DND-41 (cell line): Measurements from ENCODE around the gene STARD3.

Experiments
- ATAC-seq: fragments of 200-7000 bp; cut with Tn5 transposase; 3 replicates; pipeline ENCODE4 v1.9.1; 2021; ENCODE audit warnings: low read depth; ENCODE audit not compliant: insufficient read depth
- DNase-seq: peaks from one replicate; pipeline ENCODE4 v3.0.0-alpha.2; 2020
- H2AFZ ChIP-seq: 2 replicates; pipeline ENCODE4 v1.6.0; 2012; ENCODE audit warnings: low read depth, low read length
- H3K27ac ChIP-seq: 2 replicates; pipeline ENCODE4 v1.5.1; 2012; ENCODE audit warnings: low read length, inconsistent platforms
- H3K27me3 ChIP-seq: fragments of 200-600 bp; sonication (generic); 2 replicates; pipeline ENCODE4 v1.6.0; 2012; ENCODE audit warnings: low read length, mild to moderate bottlenecking, inconsistent platforms; ENCODE audit not compliant: insufficient read depth, poor library complexity
- H3K36me3 ChIP-seq: 2 replicates; pipeline ENCODE4 v1.5.1; 2012; ENCODE audit warnings: low read length, inconsistent platforms; ENCODE audit not compliant: insufficient read depth
- H3K4me1 ChIP-seq: 2 replicates; pipeline ENCODE4 v1.5.1; 2012; ENCODE audit warnings: mild to moderate bottlenecking, low read length; ENCODE audit not compliant: insufficient read depth
- H3K4me2 ChIP-seq: 2 replicates; pipeline ENCODE4 v1.6.0; 2012; ENCODE audit warnings: mild to moderate bottlenecking, moderate library complexity, low read length, inconsistent platforms; ENCODE audit not compliant: insufficient read depth
- H3K4me3 ChIP-seq, 2 experiments: fragments of 200-600 bp in 1 of 2; shearing (Covaris generic) in 1 of 2; 2 replicates each; pipeline ENCODE4 v1.5.1; 2012 to 2016; ENCODE audit warnings: inconsistent platforms in 2 of 2, low read length in 2 of 2, mild to moderate bottlenecking in 2 of 2, low read depth in 1 of 2, moderate library complexity in 1 of 2
- H3K79me2 ChIP-seq: 2 replicates; pipeline ENCODE4 v1.6.0; 2012; ENCODE audit warnings: low read length, inconsistent platforms; ENCODE audit not compliant: insufficient read depth
- H3K9ac ChIP-seq: 2 replicates; pipeline ENCODE4 v1.6.0; 2012; ENCODE audit warnings: low read depth, mild to moderate bottlenecking, inconsistent platforms, low read length, moderate library complexity
- H3K9me3 ChIP-seq: 2 replicates; pipeline ENCODE4 v1.5.1; 2012; ENCODE audit warnings: low read length, moderate library complexity, mild to moderate bottlenecking, inconsistent platforms; ENCODE audit not compliant: insufficient read depth, severe bottlenecking
- H4K20me1 ChIP-seq: 2 replicates; pipeline ENCODE4 v1.6.0; 2012; ENCODE audit warnings: low read length; ENCODE audit not compliant: insufficient read depth
- CTCF ChIP-seq: IDR thresholded peaks from 2 replicates; pipeline ENCODE4 v1.5.1; 2012; ENCODE audit warnings: borderline replicate concordance, low read length, moderate library complexity, mild to moderate bottlenecking; ENCODE audit not compliant: poor library complexity, severe bottlenecking; ENCODE audit errors: extremely low read depth
- EZH2 ChIP-seq: IDR thresholded peaks from 3 replicates; pipeline ENCODE4 v1.6.1; 2012; ENCODE audit warnings: borderline replicate concordance, low read depth, mild to moderate bottlenecking, moderate library complexity, low read length, inconsistent platforms; ENCODE audit not compliant: severe bottlenecking

The STARD3 gene

GRCh38 chr17:39608142-39608981 lies 28.6 kb upstream of the STARD3 start:
- ATAC-seq, result no peak
- H3K4me1 ChIP-seq, result no peaks in the 10 kb centered on the region

GRCh38 chr17:39609416-39610025 lies 27.4 kb upstream of the STARD3 start:
- Histone ChIP-seq H3K27ac (no peak overlapping the region), H3K4me3 (no peak overlapping the region), H4K20me1 (no peaks in the 10 kb centered on the region), H2AFZ (no peak overlapping the region), H3K27me3 (peaks cover under 1% of the 10 kb centered on the region), H3K4me1 (no peaks in the 10 kb centered on the region), H3K79me2 (no peaks in the 10 kb centered on the region), H3K9me3 (no peaks in the 10 kb centered on the region), H3K36me3 (no peaks in the 10 kb centered on the region), H3K9ac (no peak overlapping the region), H3K4me2 (no peak overlapping the region)
- TF ChIP-seq CTCF, result no peak
- TF ChIP-seq EZH2, result no peak
- ATAC-seq (no peak), DNase-seq (no peak)

More at GRCh38 chr17:39608142-39608981, 28.6 kb upstream of the STARD3 start:
- H3K9ac ChIP-seq, result no peak overlapping the region
- H3K27me3 ChIP-seq, result peaks cover 3% of the 10 kb centered on the region
- no peak overlapping the region for H3K4me3 ChIP-seq
- no peaks in the 10 kb centered on the region for H3K9me3 ChIP-seq
- no peak overlapping the region for H2AFZ ChIP-seq
- H3K27ac ChIP-seq, result no peak overlapping the region
- H4K20me1 ChIP-seq, result no peaks in the 10 kb centered on the region
- no peaks in the 10 kb centered on the region for H3K36me3 ChIP-seq
- no peak overlapping the region for H3K4me2 ChIP-seq
- DNase-seq, result no peak
- TF ChIP-seq EZH2, result no peak
- no peak for TF ChIP-seq CTCF
- H3K79me2 ChIP-seq, result no peaks in the 10 kb centered on the region

GRCh38 chr17:39611401-39612112 lies 25.4 kb upstream of the STARD3 start:
- TF ChIP-seq EZH2 (no peak), CTCF (no peak)
- no peaks in the 10 kb centered on the region for H3K79me2 ChIP-seq
- H3K4me2 ChIP-seq, result no peak overlapping the region
- H3K27me3 ChIP-seq, result peaks cover 9% of the 10 kb centered on the region
- no peak overlapping the region for H3K27ac ChIP-seq
- peak overlapping the region; percentile 50; the same call in 1 of the 2 replicates for H2AFZ ChIP-seq
- DNase-seq (no peak), ATAC-seq (no peak)
- no peak overlapping the region for H3K9ac ChIP-seq
- no peak overlapping the region for H3K4me3 ChIP-seq
- no peaks in the 10 kb centered on the region for H3K9me3 ChIP-seq
- H4K20me1 ChIP-seq, result 0 out of 2 replicates have a peak, but pooled peaks cover 4% of the 10 kb centered on the region
- H3K36me3 ChIP-seq, result no peaks in the 10 kb centered on the region
- no peaks in the 10 kb centered on the region for H3K4me1 ChIP-seq
